Subcutaneous abdominal adipose tissue (tissue), 5 donors: Measurements from ENCODE around the gene PALS1.

Source experiments
- H3K27ac ChIP-seq: one replicate; pipeline ENCODE4 v1.7.0; 2013; ENCODE audit warnings: low read depth, mild to moderate bottlenecking, inconsistent platforms, low read length, moderate library complexity
- H3K27me3 ChIP-seq, 5 donors: one replicate each; pipeline ENCODE4 v1.7.0; 2013; ENCODE audit warnings: low read length in 5 of 5, inconsistent platforms in 1 of 5; ENCODE audit not compliant: control insufficient read depth in 5 of 5, insufficient read depth in 4 of 5
- H3K36me3 ChIP-seq, 5 donors: one replicate each; pipeline ENCODE4 v1.7.0; 2013; ENCODE audit warnings: low read length in 5 of 5; ENCODE audit not compliant: control insufficient read depth in 5 of 5, insufficient read depth in 5 of 5
- H3K4me1 ChIP-seq, 5 donors: one replicate each; pipeline ENCODE4 v1.7.0; 2013; ENCODE audit warnings: low read length in 5 of 5, mild to moderate bottlenecking in 3 of 5, moderate library complexity in 1 of 5; ENCODE audit not compliant: control insufficient read depth in 5 of 5, insufficient read depth in 5 of 5
- H3K4me3 ChIP-seq, 5 donors: one replicate each; pipeline ENCODE4 v1.7.0; 2013; ENCODE audit warnings: low read length in 5 of 5, low read depth in 1 of 5
- H3K9ac ChIP-seq, 5 donors: one replicate each; pipeline ENCODE4 v1.7.0; 2013; ENCODE audit warnings: low read length in 5 of 5, mild to moderate bottlenecking in 4 of 5, moderate library complexity in 3 of 5
- H3K9me3 ChIP-seq, 5 donors: one replicate each; pipeline ENCODE4 v1.7.0; 2013; ENCODE audit warnings: low read length in 5 of 5; ENCODE audit not compliant: control insufficient read depth in 5 of 5
- donor health status: healthy.
- donor health status: healthy.
- donor health status: healthy.
- donor health status: healthy.
- donor health status: healthy.

PALS1 gene

GRCh38 chr14:67241411-67242167 is at the start of gene PALS1:
Gene PALS1, plus strand, starts transcription at chr14:67241435. Its CDS starts 37,736 bp downstream, at chr14:67279171.
- Histone ChIP-seq H3K27ac (peak within 1 kb of the TSS; percentile 94), H3K9ac (peak within 1 kb of the TSS; percentile 60 to 97 (median 96)), H3K4me3 (peak within 1 kb of the TSS; percentile 81 to 95 (median 91)), H3K4me1 (peaks cover 0 to 24% (median 16%) of the 10 kb centered on the region in 5 donors), H3K9me3 (no peaks in the 10 kb centered on the region), H3K36me3 (no peaks in the 10 kb centered on the region), H3K27me3 (no peaks in the 10 kb centered on the region)

DNA sequence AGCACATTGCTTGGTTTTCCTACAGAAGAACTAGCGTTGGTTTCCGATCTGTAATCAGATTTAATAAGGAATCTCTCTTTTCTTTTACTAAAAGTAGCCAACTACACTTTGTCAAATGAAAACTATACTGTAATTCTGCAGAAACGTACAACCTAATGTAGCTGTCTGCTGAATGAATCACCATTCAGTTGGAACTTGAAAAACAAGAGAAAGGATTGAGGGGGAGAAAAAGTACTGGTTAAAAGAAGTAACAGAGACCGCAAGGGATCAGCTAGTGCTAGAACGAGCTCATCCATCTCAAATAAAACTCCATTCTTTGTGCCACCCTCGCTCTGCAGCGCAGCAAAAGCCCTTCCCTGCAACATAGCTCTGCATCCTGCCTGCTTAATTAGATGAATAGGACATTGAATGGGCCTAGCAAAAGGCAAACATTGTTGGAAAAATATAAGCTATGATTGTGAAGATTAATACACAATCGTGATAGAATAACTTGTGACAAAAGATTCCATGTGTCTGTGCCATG is 49.4 kb upstream of the PALS1 start:
- Histone ChIP-seq H3K9me3 (no peaks in the 10 kb centered on the region), H3K9ac (no peak overlapping the region), H3K27ac (no peak overlapping the region), H3K4me1 (no peaks in the 10 kb centered on the region), H3K27me3 (no peaks in the 10 kb centered on the region), H3K36me3 (no peaks in the 10 kb centered on the region), H3K4me3 (no peak overlapping the region)

DNA sequence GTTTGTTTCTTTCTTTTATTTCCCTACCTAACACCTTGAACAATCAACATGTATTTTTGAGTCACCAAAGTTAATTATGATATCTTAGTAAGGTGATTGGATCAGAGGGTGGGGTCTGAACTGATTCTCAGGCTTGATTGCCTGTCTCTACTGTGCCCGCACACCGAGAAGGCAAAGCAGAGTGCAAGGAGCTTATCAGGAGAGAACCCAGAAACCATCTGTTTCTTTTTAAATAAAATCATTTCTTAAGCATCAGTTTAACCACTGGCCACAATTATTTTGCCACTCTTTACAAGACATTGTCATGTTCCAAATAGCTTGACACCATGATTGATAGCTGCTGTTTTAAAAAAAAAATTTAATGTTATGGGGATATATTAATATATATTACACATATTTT is 48.9 kb upstream of the PALS1 start:
- Histone ChIP-seq H3K9me3 (no peaks in the 10 kb centered on the region), H3K27ac (no peak overlapping the region), H3K4me1 (no peaks in the 10 kb centered on the region), H3K4me3 (no peak overlapping the region), H3K27me3 (no peaks in the 10 kb centered on the region), H3K9ac (no peak overlapping the region), H3K36me3 (no peaks in the 10 kb centered on the region)

DNA sequence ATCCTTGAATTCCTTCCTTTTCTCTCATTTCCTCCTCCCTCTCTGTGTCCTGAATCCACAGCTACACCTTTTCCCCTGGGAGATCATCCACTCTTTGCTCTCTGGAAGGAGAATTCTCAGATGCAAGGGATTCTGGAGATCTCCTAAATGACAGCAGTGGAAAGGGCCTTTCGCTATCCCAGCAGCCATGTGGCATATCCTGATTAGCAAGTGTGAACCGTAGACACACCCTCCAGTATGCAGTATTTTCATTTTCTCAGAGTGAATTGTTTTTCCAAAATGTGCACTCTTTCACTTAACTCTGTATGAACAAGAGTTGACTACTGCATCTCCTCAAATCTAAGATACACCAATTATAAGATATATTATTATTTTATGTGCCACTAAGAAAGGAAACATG is 46.0 kb upstream of the PALS1 start:
- H3K9ac ChIP-seq = no peak overlapping the region
- no peak overlapping the region for H3K27ac ChIP-seq
- H3K36me3 ChIP-seq = no peaks in the 10 kb centered on the region
- H3K4me3 ChIP-seq = no peak overlapping the region
- no peaks in the 10 kb centered on the region for H3K27me3 ChIP-seq
- H3K9me3 ChIP-seq = no peaks in the 10 kb centered on the region
- no peaks in the 10 kb centered on the region for H3K4me1 ChIP-seq

DNA sequence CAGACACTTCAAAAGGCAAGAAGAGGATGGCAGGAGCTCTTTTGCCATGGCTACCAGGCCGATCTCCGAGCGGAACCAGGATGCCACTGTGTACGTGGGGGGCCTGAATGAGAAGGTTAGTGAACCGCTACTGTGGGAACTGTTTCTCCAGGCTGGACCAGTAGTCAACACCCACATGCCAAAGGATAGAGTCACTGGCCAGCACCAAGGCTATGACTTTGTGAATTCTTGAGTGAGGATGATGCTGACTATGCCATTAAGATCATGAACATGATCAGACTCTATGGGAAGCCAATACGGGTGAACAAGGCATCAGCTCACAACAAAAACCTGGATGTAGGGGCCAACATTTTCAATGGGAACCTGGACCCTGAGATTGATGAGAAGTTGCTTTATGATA is 42.2 kb upstream of the PALS1 start:
- Histone ChIP-seq H3K36me3 (no peaks in the 10 kb centered on the region), H3K27ac (no peak overlapping the region), H3K9me3 (no peaks in the 10 kb centered on the region), H3K27me3 (no peaks in the 10 kb centered on the region), H3K4me3 (no peak overlapping the region), H3K4me1 (no peaks in the 10 kb centered on the region), H3K9ac (no peak overlapping the region)

- no peaks in the 10 kb centered on the region for H3K4me1 ChIP-seq
- no peak overlapping the region for H3K27ac ChIP-seq
- no peaks in the 10 kb centered on the region for H3K9me3 ChIP-seq
- H3K4me3 ChIP-seq = no peak overlapping the region
- no peak overlapping the region for H3K9ac ChIP-seq
- H3K27me3 ChIP-seq = no peaks in the 10 kb centered on the region
- no peaks in the 10 kb centered on the region for H3K36me3 ChIP-seq
Observed at GRCh38 chr14:67207810-67208209, 33.4 kb upstream of the PALS1 start.

GRCh38 chr14:67218126-67218525 is 23.1 kb upstream of the PALS1 start:
- no peak overlapping the region for H3K27ac ChIP-seq
- no peak overlapping the region for H3K4me3 ChIP-seq
- peaks cover 0 to 5% (median 0%) of the 10 kb centered on the region in 5 donors for H3K9me3 ChIP-seq
- no peaks in the 10 kb centered on the region for H3K27me3 ChIP-seq
- no peak overlapping the region for H3K9ac ChIP-seq
- H3K36me3 ChIP-seq = peaks cover 0 to 4% (median 0%) of the 10 kb centered on the region in 5 donors
- H3K4me1 ChIP-seq = no peaks in the 10 kb centered on the region

- peaks cover 0 to 5% (median 0%) of the 10 kb centered on the region in 5 donors for H3K9me3 ChIP-seq
- no peaks in the 10 kb centered on the region for H3K36me3 ChIP-seq
- no peaks in the 10 kb centered on the region for H3K27me3 ChIP-seq
- no peak overlapping the region for H3K4me3 ChIP-seq
- no peak overlapping the region for H3K9ac ChIP-seq
- H3K27ac ChIP-seq = no peak overlapping the region
- H3K4me1 ChIP-seq = no peaks in the 10 kb centered on the region
Observed at GRCh38 chr14:67221248-67221981, 19.8 kb upstream of the PALS1 start.

DNA sequence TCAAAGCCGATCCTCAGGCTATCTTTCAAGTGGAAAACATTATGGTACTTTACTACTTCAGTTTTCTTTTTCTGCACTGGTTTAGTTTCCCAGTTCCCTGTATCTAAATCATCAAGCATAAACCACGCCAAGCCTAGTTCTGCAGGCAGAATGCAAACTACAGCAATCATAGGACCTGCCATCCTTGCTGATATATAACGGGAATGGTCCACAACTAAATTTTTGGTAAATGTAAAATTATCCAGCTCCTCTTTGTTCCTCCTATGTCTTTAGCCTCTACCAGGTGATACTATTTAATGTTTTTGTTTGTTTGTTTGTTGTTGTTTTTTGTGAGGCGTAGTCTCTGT is 19.3 kb upstream of the PALS1 start:
- Histone ChIP-seq H3K36me3 (no peaks in the 10 kb centered on the region), H3K27me3 (no peaks in the 10 kb centered on the region), H3K9ac (no peak overlapping the region), H3K4me3 (no peak overlapping the region), H3K4me1 (no peaks in the 10 kb centered on the region), H3K9me3 (peaks cover 0 to 4% (median 0%) of the 10 kb centered on the region in 5 donors), H3K27ac (no peak overlapping the region)

DNA sequence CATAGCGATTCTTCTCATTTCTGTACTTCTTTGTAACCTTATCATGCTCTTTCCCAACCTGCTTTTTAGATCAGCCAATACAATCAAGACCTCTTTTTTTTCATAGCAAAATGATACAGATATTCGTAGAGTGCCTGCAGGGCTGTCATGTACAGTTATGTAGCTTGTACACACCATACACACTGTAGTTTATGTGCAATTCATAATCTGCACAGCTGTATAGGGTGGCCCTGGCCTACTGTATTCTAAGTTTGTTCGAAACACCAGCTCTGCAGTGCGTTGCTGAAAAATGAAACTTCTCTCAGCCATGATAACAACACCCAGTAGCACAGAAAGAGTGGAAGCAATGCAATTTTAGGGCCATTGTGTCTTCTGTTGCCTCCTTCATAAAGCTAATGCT is 15.7 kb upstream of the PALS1 start:
- H3K9me3 ChIP-seq = no peaks in the 10 kb centered on the region
- no peak overlapping the region for H3K4me3 ChIP-seq
- no peaks in the 10 kb centered on the region for H3K4me1 ChIP-seq
- no peaks in the 10 kb centered on the region for H3K36me3 ChIP-seq
- no peak overlapping the region for H3K9ac ChIP-seq
- H3K27ac ChIP-seq = no peak overlapping the region
- H3K27me3 ChIP-seq = no peaks in the 10 kb centered on the region
